Central memory CD4-positive, alpha-beta T cell (primary cell): ENCODE results near the gene DLAT.
"Not testable (repeated sequence)": the region's sequence is repeated elsewhere in the genome, so short reads cannot be mapped to it uniquely, and the experiment has no call there.

Experiments used
- DNase-seq: peaks from one replicate; pipeline ENCODE4 v3.0.0; 2022

The DLAT gene

GRCh38 chr11:112005422-112006094 lies 19.6 kb upstream of the DLAT start:
- no peak for DNase-seq

- not testable (repeated sequence) for DNase-seq
Measured at GRCh38 chr11:112006095-112006441, 19.1 kb upstream of the DLAT start.

GRCh38 chr11:112011451-112011850 lies 13.8 kb upstream of the DLAT start:
- DNase-seq: not testable (repeated sequence)

- no peak for DNase-seq
Measured at GRCh38 chr11:112012874-112013273, 12.3 kb upstream of the DLAT start.

- DNase-seq: no peak
Measured at GRCh38 chr11:112013497-112014164, 11.6 kb upstream of the DLAT start.

GRCh38 chr11:112016088-112016764 lies 9.0 kb upstream of the DLAT start:
- DNase-seq: no peak

GRCh38 chr11:112016765-112017376 lies 8.3 kb upstream of the DLAT start:
- DNase-seq: no peak

- DNase-seq: no peak
Measured at GRCh38 chr11:112017538-112017937, 7.7 kb upstream of the DLAT start.

GRCh38 chr11:112019066-112019465 lies 6.1 kb upstream of the DLAT start:
- no peak for DNase-seq

GRCh38 chr11:112023104-112023503 lies 2.1 kb upstream of the DLAT start:
- no peak for DNase-seq

- peak; percentile 10 for DNase-seq
Measured at GRCh38 chr11:112024178-112024772, 933 bp upstream of the DLAT start.

GRCh38 chr11:112025707-112026106 lies 499 bp downstream of the DLAT start:
- no peak for DNase-seq

GRCh38 chr11:112026784-112027410 lies 1.7 kb downstream of the DLAT start:
- not testable (repeated sequence) for DNase-seq

- no peak for DNase-seq
Measured at GRCh38 chr11:112029460-112029859, 4.3 kb downstream of the DLAT start.

GRCh38 chr11:112033902-112034301 lies 8.7 kb downstream of the DLAT start:
- no peak for DNase-seq

GRCh38 chr11:112037527-112037926 lies 12.3 kb downstream of the DLAT start:
- no peak for DNase-seq

- DNase-seq: no peak
Measured at GRCh38 chr11:112042161-112042960, 17.2 kb downstream of the DLAT start.

GRCh38 chr11:112042961-112043304 lies 17.7 kb downstream of the DLAT start:
- no peak for DNase-seq

- no peak for DNase-seq
Measured at GRCh38 chr11:112044961-112045360, 19.8 kb downstream of the DLAT start.

GRCh38 chr11:112046647-112047046 lies 21.4 kb downstream of the DLAT start:
- not testable (repeated sequence) for DNase-seq

- DNase-seq: not testable (repeated sequence)
Measured at GRCh38 chr11:112048256-112048655, 23.0 kb downstream of the DLAT start.

- DNase-seq: no peak
Measured at GRCh38 chr11:112049777-112050176, 24.6 kb downstream of the DLAT start.
